ENCODE measurements around the gene BDH1.

GRCh38 chr3:197514786-197515355 lies 40.9 kb downstream of the BDH1 start:
- TF ChIP-seq CTCF (IDR thresholded peaks at IDR 0.05) (no peak), POLR2A (IDR thresholded peaks at IDR 0.05) (no peak)
